Measurements from ENCODE around the gene PAX7. TPM values are rescaled to one million over a fixed set of nuclear protein-coding genes. Genes with fewer than 3 reads are reported as not detected.

Gene PAX7
- total RNA-seq, 1 donor from 2014 or later: not detected

DNA sequence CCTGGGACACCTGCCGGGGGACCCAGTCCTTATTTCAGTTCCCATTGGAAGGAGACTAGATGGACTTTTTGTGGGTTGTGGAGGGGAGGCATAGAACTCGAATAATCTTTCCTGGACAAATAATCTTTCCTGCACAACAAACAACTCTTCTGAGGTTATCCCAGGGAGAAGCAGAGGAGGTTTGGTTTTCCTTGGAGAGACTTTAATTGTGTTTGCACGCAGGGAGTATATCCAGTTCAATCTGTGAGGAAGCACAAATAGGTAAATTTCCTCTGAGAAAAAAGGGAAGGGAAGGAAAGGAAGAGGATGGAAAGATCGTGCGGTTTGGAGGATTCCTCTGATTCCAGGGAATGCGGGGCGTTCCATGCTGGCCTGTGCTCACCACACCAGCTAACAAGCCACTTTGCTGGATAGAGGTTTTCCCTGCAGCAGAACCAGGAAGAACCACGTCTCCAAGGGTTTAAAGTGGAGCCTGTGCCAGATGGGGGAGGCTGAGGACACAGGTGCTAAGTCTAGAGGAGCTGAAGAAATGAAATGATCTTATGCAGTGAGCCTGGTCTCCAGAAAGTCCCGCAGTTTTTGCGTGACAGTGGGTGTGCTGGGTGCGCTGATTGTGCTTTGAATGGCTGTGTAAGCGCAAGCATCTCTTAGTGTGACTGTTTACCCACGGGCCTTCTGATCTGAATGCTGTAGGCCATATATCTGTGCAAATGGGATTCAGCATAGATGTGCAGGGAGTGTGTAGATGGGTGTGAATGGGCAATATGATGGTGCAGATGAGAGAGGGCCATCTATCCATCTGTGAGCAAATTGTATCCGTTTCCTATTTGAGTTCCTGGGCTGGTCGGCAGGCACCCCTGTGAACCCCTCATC, 7.6 kb downstream of the PAX7 start:
- Histone ChIP-seq H3K4me3 (no peak overlapping the region), H3K9me3 (no peaks in the 10 kb centered on the region), H3K27ac (no peak overlapping the region), H3K27me3 (peaks cover 6% of the 10 kb centered on the region), H3K4me1 (no peaks in the 10 kb centered on the region), H3K36me3 (no peaks in the 10 kb centered on the region)
- intact Hi-C loops (cut with DNase I): no loop called here
- DNase-seq (ENCODE audit: low spot score in 2 of 2): no peak
- TF ChIP-seq, protein P1, sequence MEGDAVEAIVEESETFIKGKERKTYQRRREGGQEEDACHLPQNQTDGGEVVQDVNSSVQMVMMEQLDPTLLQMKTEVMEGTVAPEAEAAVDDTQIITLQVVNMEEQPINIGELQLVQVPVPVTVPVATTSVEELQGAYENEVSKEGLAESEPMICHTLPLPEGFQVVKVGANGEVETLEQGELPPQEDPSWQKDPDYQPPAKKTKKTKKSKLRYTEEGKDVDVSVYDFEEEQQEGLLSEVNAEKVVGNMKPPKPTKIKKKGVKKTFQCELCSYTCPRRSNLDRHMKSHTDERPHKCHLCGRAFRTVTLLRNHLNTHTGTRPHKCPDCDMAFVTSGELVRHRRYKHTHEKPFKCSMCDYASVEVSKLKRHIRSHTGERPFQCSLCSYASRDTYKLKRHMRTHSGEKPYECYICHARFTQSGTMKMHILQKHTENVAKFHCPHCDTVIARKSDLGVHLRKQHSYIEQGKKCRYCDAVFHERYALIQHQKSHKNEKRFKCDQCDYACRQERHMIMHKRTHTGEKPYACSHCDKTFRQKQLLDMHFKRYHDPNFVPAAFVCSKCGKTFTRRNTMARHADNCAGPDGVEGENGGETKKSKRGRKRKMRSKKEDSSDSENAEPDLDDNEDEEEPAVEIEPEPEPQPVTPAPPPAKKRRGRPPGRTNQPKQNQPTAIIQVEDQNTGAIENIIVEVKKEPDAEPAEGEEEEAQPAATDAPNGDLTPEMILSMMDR (IDR thresholded peaks at IDR 0.05): no peak

DNA sequence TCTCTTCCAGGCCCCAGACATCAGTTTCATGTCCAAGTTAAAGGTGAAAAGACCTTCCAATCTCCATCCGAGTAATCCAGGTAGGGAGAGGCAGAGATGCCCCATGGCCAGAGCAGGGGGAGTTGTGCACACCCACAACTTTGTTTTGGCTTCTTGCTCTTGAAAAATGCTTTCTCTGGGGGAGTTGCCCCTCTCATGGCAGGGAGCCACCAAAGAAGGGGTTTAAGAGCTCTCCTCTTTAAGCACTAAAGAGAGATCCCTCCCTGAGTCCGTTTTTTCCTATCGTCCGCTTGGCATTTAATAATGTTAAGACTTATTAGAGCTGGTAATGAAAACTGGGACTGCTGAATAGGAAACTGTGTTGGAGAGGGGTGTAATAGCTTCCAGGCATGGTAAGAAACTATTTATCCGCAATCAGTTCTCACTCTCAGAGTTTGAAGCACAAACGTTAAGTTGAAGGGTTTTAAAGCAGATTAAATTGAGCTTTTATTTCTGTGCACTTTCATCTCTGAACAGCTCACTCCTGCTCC, 8.3 kb downstream of the PAX7 start:
- H3K36me3 ChIP-seq: no peaks in the 10 kb centered on the region
- H3K27ac ChIP-seq: no peak overlapping the region
- H3K4me1 ChIP-seq: no peaks in the 10 kb centered on the region
- TF ChIP-seq, protein P1 (IDR thresholded peaks at IDR 0.05): no peak
- H3K9me3 ChIP-seq: no peaks in the 10 kb centered on the region
- intact Hi-C loops (cut with DNase I): no loop called here
- no peak overlapping the region for H3K4me3 ChIP-seq
- peaks cover 11% of the 10 kb centered on the region for H3K27me3 ChIP-seq
- DNase-seq (ENCODE audit: low spot score in 2 of 2): no peak

DNA sequence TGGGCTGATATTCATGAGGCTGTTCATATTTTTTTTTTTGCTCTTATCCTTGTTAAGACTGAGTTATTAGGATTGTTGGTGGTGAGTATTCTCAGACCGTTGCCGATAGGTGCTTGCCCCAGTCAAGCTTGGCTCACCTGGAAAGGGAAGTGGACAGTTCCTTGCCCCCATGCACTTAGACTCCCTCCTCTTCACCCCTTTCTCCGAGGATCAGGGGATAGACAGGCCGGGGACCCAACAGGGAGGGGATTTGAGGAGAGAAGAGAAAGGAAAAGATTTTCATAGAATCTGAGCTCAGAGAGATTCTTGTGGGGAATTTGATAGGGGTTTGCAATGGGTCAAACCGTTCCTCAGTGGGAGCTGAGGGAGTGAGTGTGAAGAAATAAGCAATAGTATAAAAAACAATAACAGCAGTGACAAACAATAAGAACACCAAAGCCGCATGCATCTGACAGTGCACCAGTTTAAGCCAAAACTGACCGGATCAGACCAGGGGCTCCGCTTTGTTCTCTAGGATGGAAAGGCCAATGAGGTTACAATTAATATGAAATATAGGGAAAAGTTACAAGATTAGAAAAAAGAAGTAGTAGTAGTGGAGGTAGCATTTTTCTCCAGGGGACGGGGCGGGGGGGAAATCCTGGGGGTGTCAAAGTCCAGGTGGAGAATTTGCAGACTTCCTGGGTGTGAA, 8.9 kb downstream of the PAX7 start:
- Histone ChIP-seq H3K9me3 (no peaks in the 10 kb centered on the region), H3K4me1 (no peaks in the 10 kb centered on the region), H3K4me3 (no peak overlapping the region), H3K27ac (no peak overlapping the region), H3K27me3 (peaks cover 14% of the 10 kb centered on the region), H3K36me3 (no peaks in the 10 kb centered on the region)
- no peak for DNase-seq (ENCODE audit: low spot score in 2 of 2)
- intact Hi-C loops (cut with DNase I): no loop called here
- TF ChIP-seq, protein P1 (IDR thresholded peaks at IDR 0.05): no peak

DNA sequence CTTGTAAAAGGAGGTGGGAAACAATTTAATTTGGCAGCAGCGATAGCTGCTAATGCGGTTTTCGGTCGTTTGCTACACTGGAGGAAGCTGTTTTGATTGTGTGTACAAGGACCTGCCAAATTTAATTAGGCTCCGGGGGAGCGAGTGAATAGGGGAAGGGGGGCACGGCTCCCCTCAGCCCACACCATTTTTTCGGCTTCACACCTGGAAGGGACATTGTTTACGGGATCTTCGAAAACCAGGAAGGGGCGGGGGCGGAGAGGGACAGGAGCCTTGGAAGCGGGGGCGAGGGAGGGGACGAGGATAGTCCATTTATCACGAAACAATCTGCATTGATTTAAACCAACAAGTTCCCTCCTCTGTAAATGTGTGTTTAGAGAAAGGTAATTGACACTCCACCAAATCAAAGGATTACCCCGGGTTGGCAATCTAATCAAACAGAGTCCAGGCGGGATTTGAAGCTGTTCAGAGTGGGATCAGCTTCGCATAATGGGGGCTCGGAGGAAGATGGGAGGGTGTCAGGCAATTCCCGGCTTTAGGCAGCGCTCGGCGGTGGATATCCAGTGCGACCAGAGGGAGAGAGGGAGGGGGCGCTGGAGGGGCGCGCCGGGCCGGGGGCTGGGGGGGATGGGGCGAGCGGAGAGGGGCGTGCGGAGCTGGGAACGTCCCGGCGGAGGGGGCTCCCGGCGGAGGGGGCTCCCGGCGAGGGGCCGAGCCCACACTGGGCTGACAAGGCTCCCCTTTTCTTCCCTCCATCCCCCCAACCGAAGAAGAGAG, 9.8 kb downstream of the PAX7 start:
- DNase-seq (ENCODE audit: low spot score in 2 of 2): no peak
- no peaks in the 10 kb centered on the region for H3K36me3 ChIP-seq
- TF ChIP-seq, protein P1 (IDR thresholded peaks at IDR 0.05): no peak
- no peak overlapping the region for H3K4me3 ChIP-seq
- H3K4me1 ChIP-seq: no peaks in the 10 kb centered on the region
- H3K9me3 ChIP-seq: no peaks in the 10 kb centered on the region
- H3K27ac ChIP-seq: no peak overlapping the region
- intact Hi-C loops (cut with DNase I): no loop called here
- peaks cover 14% of the 10 kb centered on the region for H3K27me3 ChIP-seq

All from ascending aorta (tissue), 2 donors.